ENCODE measurements around the gene ASIC3.

GRCh38 chr7:151028131-151028947 is 20.0 kb upstream of the ASIC3 start, which contains the start of gene ABCB8:
- TF ChIP-seq EZH2 (IDR thresholded peaks at IDR 0.05; ENCODE audit: insufficient read depth, poor library complexity, severe bottlenecking) (no peak), EZH2phosphoT487 (IDR thresholded peaks at IDR 0.05; ENCODE audit: insufficient read depth, low read depth) (no peak)

All from GM23248 (cell line).